Measurements from ENCODE around the gene HOXA9. TPM values are rescaled to one million over a fixed set of nuclear protein-coding genes. Genes with fewer than 3 reads are reported as not detected.

The HOXA9 gene
- polyA plus RNA-seq, 1 donor from 2014 or later: not detected

DNA sequence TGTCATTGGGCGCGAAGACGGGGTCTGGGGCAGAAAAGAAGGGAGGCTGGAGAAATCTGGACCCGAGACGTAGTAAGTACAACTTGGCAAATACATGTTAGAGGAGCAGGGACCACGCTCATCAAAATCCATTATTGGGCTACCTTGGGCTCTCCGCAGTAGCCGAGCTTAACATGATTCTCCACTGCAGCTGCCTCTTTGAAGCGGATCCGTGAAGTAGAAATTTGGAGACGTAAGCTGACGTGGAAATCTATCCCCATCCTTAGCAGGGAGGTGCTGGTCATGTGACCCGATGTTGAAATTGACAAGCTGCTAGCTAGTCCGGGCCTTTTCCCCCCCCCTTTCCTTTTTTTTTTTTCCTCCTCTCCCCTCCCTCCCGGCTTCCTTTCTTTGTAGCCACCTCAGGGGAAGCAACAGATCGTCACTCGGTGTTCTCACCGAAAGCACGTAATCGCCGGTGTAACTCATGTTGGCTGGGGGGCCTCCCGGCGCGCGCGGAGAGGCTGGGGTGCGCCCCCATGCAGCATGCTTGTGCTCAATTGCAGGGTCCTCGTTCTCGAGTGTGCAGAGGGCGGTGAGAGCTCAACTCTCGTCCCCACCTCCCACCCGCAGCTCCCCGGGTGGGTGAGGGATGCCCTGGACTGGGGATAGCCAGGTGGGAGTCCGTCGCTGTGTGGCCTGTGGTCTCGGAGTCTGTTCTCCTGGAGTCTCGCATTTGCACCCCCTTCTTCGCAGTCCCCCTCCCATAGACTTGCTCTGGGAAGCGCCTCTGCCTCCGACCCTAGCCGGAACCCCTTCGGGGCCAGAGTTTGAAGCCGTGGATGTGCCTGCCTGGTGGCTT, 19.9 kb upstream of the HOXA9 start, which contains the start of gene HOXA11:
Gene HOXA11 (minus strand): TSS at position 220 of the 841 bp plus-strand sequence. CDS start 88 bp downstream, at position 132.
- Histone ChIP-seq H3K9me3 (ENCODE audit: low read length) (peaks cover 6% of the 10 kb centered on the region), H2AFZ (ENCODE audit: low read depth, low read length) (no peak within 1 kb of the TSS)

DNA sequence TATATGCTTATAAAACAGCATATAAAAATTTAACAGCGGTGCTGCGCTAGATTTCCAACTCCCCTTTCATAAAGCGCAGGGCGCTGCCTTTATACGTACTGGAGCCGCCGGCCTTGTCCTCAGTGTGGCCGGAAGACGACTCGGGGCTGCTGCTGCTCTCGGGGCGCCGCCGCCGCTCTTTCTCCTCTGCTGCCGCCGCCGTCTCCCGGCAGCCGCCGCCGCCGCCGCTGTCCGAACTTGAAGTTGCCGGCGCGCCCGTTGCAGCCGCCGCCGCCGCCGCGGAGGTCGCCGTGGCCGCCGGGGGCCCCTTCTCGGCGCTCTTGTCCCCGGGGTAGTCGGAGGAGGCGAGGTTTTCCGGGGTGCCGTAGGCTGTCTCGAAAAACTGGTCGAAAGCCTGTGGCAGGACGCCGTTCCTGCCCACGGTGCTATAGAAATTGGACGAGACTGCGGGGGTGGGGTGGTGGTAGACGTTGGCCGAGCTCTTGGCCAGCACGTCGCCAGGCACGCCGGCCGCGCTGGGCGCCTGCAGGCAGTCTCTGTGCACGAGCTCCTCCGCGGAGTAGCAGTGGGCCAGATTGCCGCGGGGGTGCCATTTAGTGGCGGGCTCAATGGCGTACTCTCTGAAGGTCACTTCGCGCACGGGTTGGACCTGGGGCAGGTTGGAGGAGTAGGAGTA, 19.1 kb upstream of the HOXA9 start:
- Histone ChIP-seq H3K9me2 (ENCODE audit: insufficient read depth, low read length) (no peaks in the 10 kb centered on the region), H4K20me1 (ENCODE audit: insufficient read depth) (no peaks in the 10 kb centered on the region), H2AFZ (ENCODE audit: low read depth, low read length) (no peak overlapping the region), H3K79me2 (replicated peaks; ENCODE audit: insufficient read depth, low read length) (no peaks in the 10 kb centered on the region), H3K27ac (ENCODE audit: low read length) (no peak overlapping the region), H3K4me2 (ENCODE audit: low read length) (no peak overlapping the region), H3K4me3 (ENCODE audit: low read length) (no peak overlapping the region), H3K9me3 (ENCODE audit: low read length) (peaks cover 7% of the 10 kb centered on the region), H3K9ac (ENCODE audit: low read length) (no peak overlapping the region), H3F3A (ENCODE audit: insufficient read depth, low read length, poor library complexity, severe bottlenecking) (no peaks in the 10 kb centered on the region), H3K27me3 (ENCODE audit: insufficient read depth, low read depth, low read length) (peaks cover 100% of the 10 kb centered on the region), H3K36me3 (ENCODE audit: insufficient read depth, low read length) (no peaks in the 10 kb centered on the region)
- TF ChIP-seq TAF1 (IDR thresholded peaks at IDR 0.05; ENCODE audit: low read depth) (no peak), SMC3 (conservative IDR thresholded peaks at IDR 0.05; ENCODE audit: poor library complexity) (no peak), MXI1 (conservative IDR thresholded peaks at IDR 0.05; ENCODE audit: poor library complexity, severe bottlenecking) (no peak), POLR2AphosphoS5 (IDR thresholded peaks at IDR 0.05) (no peak), EP300 (conservative IDR thresholded peaks at IDR 0.05; ENCODE audit: poor library complexity, severe bottlenecking) (no peak), EZH2 (IDR thresholded peaks at IDR 0.05; ENCODE audit: borderline replicate concordance, insufficient read depth, low read length, poor library complexity, severe bottlenecking) (no peak), RAD21 (conservative IDR thresholded peaks at IDR 0.05) (no peak)
- TF ChIP-seq, protein P1, sequence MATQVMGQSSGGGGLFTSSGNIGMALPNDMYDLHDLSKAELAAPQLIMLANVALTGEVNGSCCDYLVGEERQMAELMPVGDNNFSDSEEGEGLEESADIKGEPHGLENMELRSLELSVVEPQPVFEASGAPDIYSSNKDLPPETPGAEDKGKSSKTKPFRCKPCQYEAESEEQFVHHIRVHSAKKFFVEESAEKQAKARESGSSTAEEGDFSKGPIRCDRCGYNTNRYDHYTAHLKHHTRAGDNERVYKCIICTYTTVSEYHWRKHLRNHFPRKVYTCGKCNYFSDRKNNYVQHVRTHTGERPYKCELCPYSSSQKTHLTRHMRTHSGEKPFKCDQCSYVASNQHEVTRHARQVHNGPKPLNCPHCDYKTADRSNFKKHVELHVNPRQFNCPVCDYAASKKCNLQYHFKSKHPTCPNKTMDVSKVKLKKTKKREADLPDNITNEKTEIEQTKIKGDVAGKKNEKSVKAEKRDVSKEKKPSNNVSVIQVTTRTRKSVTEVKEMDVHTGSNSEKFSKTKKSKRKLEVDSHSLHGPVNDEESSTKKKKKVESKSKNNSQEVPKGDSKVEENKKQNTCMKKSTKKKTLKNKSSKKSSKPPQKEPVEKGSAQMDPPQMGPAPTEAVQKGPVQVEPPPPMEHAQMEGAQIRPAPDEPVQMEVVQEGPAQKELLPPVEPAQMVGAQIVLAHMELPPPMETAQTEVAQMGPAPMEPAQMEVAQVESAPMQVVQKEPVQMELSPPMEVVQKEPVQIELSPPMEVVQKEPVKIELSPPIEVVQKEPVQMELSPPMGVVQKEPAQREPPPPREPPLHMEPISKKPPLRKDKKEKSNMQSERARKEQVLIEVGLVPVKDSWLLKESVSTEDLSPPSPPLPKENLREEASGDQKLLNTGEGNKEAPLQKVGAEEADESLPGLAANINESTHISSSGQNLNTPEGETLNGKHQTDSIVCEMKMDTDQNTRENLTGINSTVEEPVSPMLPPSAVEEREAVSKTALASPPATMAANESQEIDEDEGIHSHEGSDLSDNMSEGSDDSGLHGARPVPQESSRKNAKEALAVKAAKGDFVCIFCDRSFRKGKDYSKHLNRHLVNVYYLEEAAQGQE (IDR thresholded peaks at IDR 0.05; ENCODE audit: borderline replicate concordance): no peak
- TF ChIP-seq, protein P2, sequence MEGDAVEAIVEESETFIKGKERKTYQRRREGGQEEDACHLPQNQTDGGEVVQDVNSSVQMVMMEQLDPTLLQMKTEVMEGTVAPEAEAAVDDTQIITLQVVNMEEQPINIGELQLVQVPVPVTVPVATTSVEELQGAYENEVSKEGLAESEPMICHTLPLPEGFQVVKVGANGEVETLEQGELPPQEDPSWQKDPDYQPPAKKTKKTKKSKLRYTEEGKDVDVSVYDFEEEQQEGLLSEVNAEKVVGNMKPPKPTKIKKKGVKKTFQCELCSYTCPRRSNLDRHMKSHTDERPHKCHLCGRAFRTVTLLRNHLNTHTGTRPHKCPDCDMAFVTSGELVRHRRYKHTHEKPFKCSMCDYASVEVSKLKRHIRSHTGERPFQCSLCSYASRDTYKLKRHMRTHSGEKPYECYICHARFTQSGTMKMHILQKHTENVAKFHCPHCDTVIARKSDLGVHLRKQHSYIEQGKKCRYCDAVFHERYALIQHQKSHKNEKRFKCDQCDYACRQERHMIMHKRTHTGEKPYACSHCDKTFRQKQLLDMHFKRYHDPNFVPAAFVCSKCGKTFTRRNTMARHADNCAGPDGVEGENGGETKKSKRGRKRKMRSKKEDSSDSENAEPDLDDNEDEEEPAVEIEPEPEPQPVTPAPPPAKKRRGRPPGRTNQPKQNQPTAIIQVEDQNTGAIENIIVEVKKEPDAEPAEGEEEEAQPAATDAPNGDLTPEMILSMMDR (IDR thresholded peaks at IDR 0.05; ENCODE audit: poor library complexity, severe bottlenecking): no peak

More for the DNA sequence above, 19.9 kb upstream of the HOXA9 start, which contains the start of gene HOXA11:
- H3K27me3 ChIP-seq (ENCODE audit: insufficient read depth, low read depth, low read length): peaks cover 100% of the 10 kb centered on the region
- no peaks in the 10 kb centered on the region for H3K9me2 ChIP-seq (ENCODE audit: insufficient read depth, low read length)
- H3K4me2 ChIP-seq (ENCODE audit: low read length): no peak within 1 kb of the TSS
- no peak within 1 kb of the TSS for H3K9ac ChIP-seq (ENCODE audit: low read length)
- no peak within 1 kb of the TSS for H3K27ac ChIP-seq (ENCODE audit: low read length)
- no peaks in the 10 kb centered on the region for H4K20me1 ChIP-seq (ENCODE audit: insufficient read depth)
- H3F3A ChIP-seq (ENCODE audit: insufficient read depth, low read length, poor library complexity, severe bottlenecking): no peaks in the 10 kb centered on the region
- H3K4me3 ChIP-seq (ENCODE audit: low read length): no peak within 1 kb of the TSS
- no peaks in the 10 kb centered on the region for H3K79me2 ChIP-seq (replicated peaks; ENCODE audit: insufficient read depth, low read length)
- no peaks in the 10 kb centered on the region for H3K36me3 ChIP-seq (ENCODE audit: insufficient read depth, low read length)
- TF ChIP-seq, protein P1 (IDR thresholded peaks at IDR 0.05; ENCODE audit: borderline replicate concordance): no peak
- no peak for TF ChIP-seq RAD21 (conservative IDR thresholded peaks at IDR 0.05)
- TF ChIP-seq MXI1 (conservative IDR thresholded peaks at IDR 0.05; ENCODE audit: poor library complexity, severe bottlenecking): no peak
- TF ChIP-seq EZH2 (IDR thresholded peaks at IDR 0.05; ENCODE audit: borderline replicate concordance, insufficient read depth, low read length, poor library complexity, severe bottlenecking): peak; percentile 12

Data from neural cell (in vitro differentiated cells).